DOHH2 (cell line): ENCODE results near the gene SULF2.

Source experiments
- H3F3A ChIP-seq: fragments of 200-600 bp; sonication (generic), shearing (Covaris generic); 2 replicates; pipeline ENCODE4 v1.6.0; 2016; ENCODE audit warnings: antibody characterized with exemption, mild to moderate bottlenecking; ENCODE audit not compliant: control insufficient read depth, insufficient read depth
- H3K27ac ChIP-seq: fragments of 200-600 bp; sonication (generic); 2 replicates; pipeline ENCODE4 v1.5.1; 2014; ENCODE audit warnings: low read depth, mild to moderate bottlenecking, low read length, moderate library complexity
- H3K27me3 ChIP-seq: fragments of 200-600 bp; sonication (generic); 2 replicates; pipeline ENCODE4 v1.6.1; 2014; ENCODE audit warnings: mild to moderate bottlenecking, low read length, mixed read lengths; ENCODE audit not compliant: control insufficient read depth
- H3K36me3 ChIP-seq: fragments of 200-600 bp; sonication (generic); 2 replicates; pipeline ENCODE4 v1.6.1; 2014; ENCODE audit warnings: mild to moderate bottlenecking, low read length, moderate library complexity, mixed read lengths; ENCODE audit not compliant: control insufficient read depth
- H3K4me1 ChIP-seq: fragments of 200-600 bp; sonication (generic); 2 replicates; pipeline ENCODE4 v1.6.1; 2014; ENCODE audit warnings: mild to moderate bottlenecking, low read length, mixed read lengths; ENCODE audit not compliant: control insufficient read depth
- H3K4me2 ChIP-seq: fragments of 200-600 bp; sonication (generic); 2 replicates; pipeline ENCODE4 v1.6.0; 2014; ENCODE audit warnings: mild to moderate bottlenecking, low read length, moderate library complexity
- H3K4me3 ChIP-seq: fragments of 200-600 bp; sonication (generic); 2 replicates; pipeline ENCODE4 v1.5.1; 2014; ENCODE audit warnings: mild to moderate bottlenecking, low read length, mixed read lengths
- H3K79me2 ChIP-seq: fragments of 200-600 bp; sonication (generic); 2 replicates; pipeline ENCODE4 v1.6.1; 2014; ENCODE audit warnings: mild to moderate bottlenecking, low read length, mixed read lengths; ENCODE audit not compliant: control insufficient read depth
- H3K9me2 ChIP-seq: fragments of 200-600 bp; sonication (generic); replicated peaks from 2 replicates; pipeline ENCODE4 v1.6.1; 2014; ENCODE audit warnings: mild to moderate bottlenecking, low read length, mixed read lengths; ENCODE audit not compliant: control insufficient read depth
- H3K9me3 ChIP-seq: fragments of 200-600 bp; sonication (generic); 2 replicates; pipeline ENCODE4 v1.6.1; 2014; ENCODE audit warnings: antibody characterized with exemption, low read length, mixed read lengths; ENCODE audit not compliant: control insufficient read depth, insufficient read depth
- H4K20me1 ChIP-seq: fragments of 200-600 bp; sonication (generic); 2 replicates; pipeline ENCODE4 v1.6.0; 2014; ENCODE audit warnings: low read depth, mild to moderate bottlenecking, antibody characterized with exemption, low read length, moderate library complexity; ENCODE audit not compliant: control insufficient read depth, insufficient read depth
- EZH2phosphoT487 ChIP-seq: fragments of 200-600 bp; sonication (generic); IDR thresholded peaks from 2 replicates; pipeline ENCODE4 v1.6.1; 2017; ENCODE audit warnings: borderline replicate concordance, mild to moderate bottlenecking, antibody characterized with exemption, low read length, moderate library complexity, mixed read lengths
- TF ChIP-seq, protein P1 (sequence below): fragments of 200-600 bp; sonication (generic); IDR thresholded peaks from one replicate; pipeline ENCODE4 v1.5.1; 2014; ENCODE audit warnings: antibody characterized with exemption, mild to moderate bottlenecking, low read depth, low read length; ENCODE audit not compliant: poor library complexity, severe bottlenecking

Gene SULF2

GRCh38 chr20:47627540-47627939, 157.7 kb downstream of the SULF2 start:
- H3K36me3 ChIP-seq = peaks cover 96% of the 10 kb centered on the region
- H3K79me2 ChIP-seq = peaks cover 77% of the 10 kb centered on the region
- no peaks in the 10 kb centered on the region for H3K9me3 ChIP-seq
- no peak overlapping the region for H3K27ac ChIP-seq
- no peaks in the 10 kb centered on the region for H3K4me1 ChIP-seq
- H3K9me2 ChIP-seq = no peaks in the 10 kb centered on the region
- H3K4me2 ChIP-seq = no peak overlapping the region
- H3K4me3 ChIP-seq = no peak overlapping the region
- H4K20me1 ChIP-seq = 0 out of 2 replicates have a peak, but pooled peaks cover 7% of the 10 kb centered on the region
- TF ChIP-seq, protein P1, sequence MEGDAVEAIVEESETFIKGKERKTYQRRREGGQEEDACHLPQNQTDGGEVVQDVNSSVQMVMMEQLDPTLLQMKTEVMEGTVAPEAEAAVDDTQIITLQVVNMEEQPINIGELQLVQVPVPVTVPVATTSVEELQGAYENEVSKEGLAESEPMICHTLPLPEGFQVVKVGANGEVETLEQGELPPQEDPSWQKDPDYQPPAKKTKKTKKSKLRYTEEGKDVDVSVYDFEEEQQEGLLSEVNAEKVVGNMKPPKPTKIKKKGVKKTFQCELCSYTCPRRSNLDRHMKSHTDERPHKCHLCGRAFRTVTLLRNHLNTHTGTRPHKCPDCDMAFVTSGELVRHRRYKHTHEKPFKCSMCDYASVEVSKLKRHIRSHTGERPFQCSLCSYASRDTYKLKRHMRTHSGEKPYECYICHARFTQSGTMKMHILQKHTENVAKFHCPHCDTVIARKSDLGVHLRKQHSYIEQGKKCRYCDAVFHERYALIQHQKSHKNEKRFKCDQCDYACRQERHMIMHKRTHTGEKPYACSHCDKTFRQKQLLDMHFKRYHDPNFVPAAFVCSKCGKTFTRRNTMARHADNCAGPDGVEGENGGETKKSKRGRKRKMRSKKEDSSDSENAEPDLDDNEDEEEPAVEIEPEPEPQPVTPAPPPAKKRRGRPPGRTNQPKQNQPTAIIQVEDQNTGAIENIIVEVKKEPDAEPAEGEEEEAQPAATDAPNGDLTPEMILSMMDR = no peak
- TF ChIP-seq EZH2phosphoT487 = no peak
- H3F3A ChIP-seq = peaks cover 39% of the 10 kb centered on the region
- no peaks in the 10 kb centered on the region for H3K27me3 ChIP-seq

GRCh38 chr20:47623206-47623605, 162.1 kb downstream of the SULF2 start:
- peaks cover 32% of the 10 kb centered on the region for H3K4me1 ChIP-seq
- H3K36me3 ChIP-seq = peaks cover 75% of the 10 kb centered on the region
- H3K79me2 ChIP-seq = peaks cover 93% of the 10 kb centered on the region
- H3K4me3 ChIP-seq = no peak overlapping the region
- H3K27ac ChIP-seq = no peak overlapping the region
- no peaks in the 10 kb centered on the region for H3K9me2 ChIP-seq
- peaks cover 60% of the 10 kb centered on the region for H3F3A ChIP-seq
- H3K9me3 ChIP-seq = no peaks in the 10 kb centered on the region
- TF ChIP-seq EZH2phosphoT487 = no peak
- TF ChIP-seq, protein P1 = no peak
- H4K20me1 ChIP-seq = peaks cover 15% of the 10 kb centered on the region; the same call in 1 of the 2 replicates
- H3K27me3 ChIP-seq = no peaks in the 10 kb centered on the region
- no peak overlapping the region for H3K4me2 ChIP-seq

- H3K36me3 ChIP-seq = peaks cover 72% of the 10 kb centered on the region
- no peak overlapping the region for H3K27ac ChIP-seq
- peaks cover 15% of the 10 kb centered on the region; the same call in 1 of the 2 replicates for H4K20me1 ChIP-seq
- H3K79me2 ChIP-seq = peaks cover 96% of the 10 kb centered on the region
- H3K9me3 ChIP-seq = no peaks in the 10 kb centered on the region
- H3F3A ChIP-seq = peaks cover 66% of the 10 kb centered on the region
- no peak overlapping the region for H3K4me3 ChIP-seq
- peaks cover 40% of the 10 kb centered on the region for H3K4me1 ChIP-seq
- H3K9me2 ChIP-seq = no peaks in the 10 kb centered on the region
- no peak overlapping the region for H3K4me2 ChIP-seq
- H3K27me3 ChIP-seq = no peaks in the 10 kb centered on the region
- no peak for TF ChIP-seq EZH2phosphoT487
- TF ChIP-seq, protein P1 = no peak
These were observed 163.1 kb downstream of the SULF2 start for GRCh38 chr20:47622118-47622665.
